Upper lobe of left lung (tissue), 4 donors: ENCODE data around the gene MINAR1.

Experiments used
- EP300 ChIP-seq, 4 donors: sonication (generic); formaldehyde crosslinking; IDR thresholded peaks; one replicate each; pipeline ENCODE4 v1.5.1; 2017; ENCODE audit warnings: antibody characterized with exemption in 4 of 4, control low read depth in 2 of 4
- POLR2A ChIP-seq, 4 donors: fragments of 450-650 bp; IDR thresholded peaks; one replicate each; pipeline ENCODE4 v1.5.1; 2016 to 2017; ENCODE audit warnings: antibody characterized with exemption in 4 of 4, mild to moderate bottlenecking in 2 of 4
- POLR2AphosphoS5 ChIP-seq, 2 donors: sonication (generic); formaldehyde crosslinking; IDR thresholded peaks; one replicate each; pipeline ENCODE4 v1.5.1; 2017; ENCODE audit warnings: antibody characterized with exemption in 2 of 2
- TF ChIP-seq, protein P1 (sequence below), 6 experiments: fragments of 450-650 bp in 4 of 6; fragments of 200-600 bp in 2 of 6; sonication (generic) in 2 of 6; IDR thresholded peaks; one replicate each; pipeline ENCODE4 v1.5.1; 2016 to 2019; ENCODE audit warnings: antibody characterized with exemption in 6 of 6

DNA sequence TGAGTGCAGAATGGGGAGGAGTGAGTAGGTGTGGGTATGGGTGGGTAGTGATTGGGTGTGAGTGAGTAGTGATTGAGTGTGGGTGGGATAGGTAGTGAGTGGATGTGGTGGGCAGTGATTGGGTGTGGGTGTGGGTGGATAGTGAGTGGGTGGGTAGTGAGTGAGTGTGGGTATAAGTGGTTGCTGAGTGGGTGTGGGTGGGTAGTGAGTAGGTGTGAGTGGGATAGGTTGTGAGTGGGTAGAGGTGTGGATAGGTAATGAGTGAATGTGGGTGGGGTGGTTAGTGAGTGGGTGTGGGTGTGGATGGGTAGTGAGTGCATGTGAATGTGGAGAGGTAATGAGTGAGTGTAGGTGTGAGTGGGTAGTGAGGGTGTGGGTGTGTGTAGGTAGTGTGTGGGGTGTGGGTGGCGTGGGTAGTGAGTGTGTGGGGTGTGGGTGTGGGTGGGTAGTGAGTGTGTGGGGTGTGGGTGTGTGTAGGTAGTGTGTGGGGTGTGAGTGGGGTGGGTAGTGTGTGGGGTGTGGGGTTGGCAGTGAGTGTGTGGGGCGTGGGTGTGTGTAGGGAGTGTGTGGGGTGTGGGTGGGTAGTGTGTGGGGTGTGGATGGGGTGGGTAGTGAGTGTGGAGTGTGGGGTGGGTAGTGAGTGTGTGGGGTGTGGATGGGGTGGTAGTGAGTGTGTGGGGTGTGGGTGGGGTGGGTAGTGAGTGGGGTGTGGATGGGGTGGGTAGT lies 5.3 kb downstream of the MINAR1 start:
- TF ChIP-seq, protein P1, sequence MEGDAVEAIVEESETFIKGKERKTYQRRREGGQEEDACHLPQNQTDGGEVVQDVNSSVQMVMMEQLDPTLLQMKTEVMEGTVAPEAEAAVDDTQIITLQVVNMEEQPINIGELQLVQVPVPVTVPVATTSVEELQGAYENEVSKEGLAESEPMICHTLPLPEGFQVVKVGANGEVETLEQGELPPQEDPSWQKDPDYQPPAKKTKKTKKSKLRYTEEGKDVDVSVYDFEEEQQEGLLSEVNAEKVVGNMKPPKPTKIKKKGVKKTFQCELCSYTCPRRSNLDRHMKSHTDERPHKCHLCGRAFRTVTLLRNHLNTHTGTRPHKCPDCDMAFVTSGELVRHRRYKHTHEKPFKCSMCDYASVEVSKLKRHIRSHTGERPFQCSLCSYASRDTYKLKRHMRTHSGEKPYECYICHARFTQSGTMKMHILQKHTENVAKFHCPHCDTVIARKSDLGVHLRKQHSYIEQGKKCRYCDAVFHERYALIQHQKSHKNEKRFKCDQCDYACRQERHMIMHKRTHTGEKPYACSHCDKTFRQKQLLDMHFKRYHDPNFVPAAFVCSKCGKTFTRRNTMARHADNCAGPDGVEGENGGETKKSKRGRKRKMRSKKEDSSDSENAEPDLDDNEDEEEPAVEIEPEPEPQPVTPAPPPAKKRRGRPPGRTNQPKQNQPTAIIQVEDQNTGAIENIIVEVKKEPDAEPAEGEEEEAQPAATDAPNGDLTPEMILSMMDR (IDR thresholded peaks at IDR 0.05), result no peak
- TF ChIP-seq EP300 (IDR thresholded peaks at IDR 0.05) (no peak), POLR2AphosphoS5 (IDR thresholded peaks at IDR 0.05) (no peak), POLR2A (IDR thresholded peaks at IDR 0.05) (no peak)
